Measurements from ENCODE around the gene NID1. TPM values are rescaled to one million over a fixed set of nuclear protein-coding genes. Genes with fewer than 3 reads are reported as not detected.

The NID1 gene
- total and polyA plus RNA-seq, 9 of the 15 experiments (the other 6 are each of a cell fraction or from before 2014, with no cell fraction given) = 0.22 TPM; not detected in 8

GRCh38 chr1:235979716-235980333, 85.1 kb downstream of the NID1 start:
- WGBS (ENCODE audit: insufficient coverage, low coverage, missing lambda C conversion rate) = 0% methylated on average over 12 of the region's 12 CpGs
- Histone ChIP-seq H3K9me1 (ENCODE audit: control insufficient read depth, insufficient read depth, low read length) (no peaks in the 10 kb centered on the region), H3K4me2 (ENCODE audit: insufficient read depth, low read length) (no peak overlapping the region), H4K20me1 (replicated peaks; ENCODE audit: control insufficient read depth, insufficient read depth, low read length) (no peaks in the 10 kb centered on the region), H3K9me3 (replicated peaks; ENCODE audit: control insufficient read depth, insufficient read depth, low read depth, low read length) (no peaks in the 10 kb centered on the region), H3K4me3 (no peak overlapping the region), H3K27ac (ENCODE audit: extremely low read depth, low read depth, low read length) (no peak overlapping the region), H3K79me2 (ENCODE audit: control insufficient read depth, insufficient read depth, low read length) (no peaks in the 10 kb centered on the region), H2AFZ (ENCODE audit: low read depth, low read length) (no peak overlapping the region), H3K27me3 (ENCODE audit: control insufficient read depth in 2 of 2, insufficient read depth in 2 of 2, low read length in 2 of 2) (peaks cover 13 to 42% of the 10 kb centered on the region in 2 experiments; a peak in 3 of 5 replicates), H3K4me1 (replicated peaks in 1 of 2; ENCODE audit: control insufficient read depth in 2 of 2, insufficient read depth in 2 of 2, low read length in 2 of 2) (no peaks in the 10 kb centered on the region), H3K36me3 (ENCODE audit: control insufficient read depth, insufficient read depth, low read length) (no peaks in the 10 kb centered on the region), H3K9ac (ENCODE audit: insufficient read depth in 1 of 2, low read depth in 2 of 2, low read length in 2 of 2) (no peak overlapping the region)
- ChIA-PET CTCF (ENCODE audit: low intra/inter-chr PET ratio) (no interaction called here), POLR2A (no interaction called here)
- in situ Hi-C loops (cut with MboI) = no loop called here
- TF ChIP-seq VEZF1 (CRISPR knock-in tag; IDR thresholded peaks at IDR 0.05) = no peak
- no peak for TF ChIP-seq ZNF589 (CRISPR knock-in tag; IDR thresholded peaks at IDR 0.05; ENCODE audit: low read depth)
- TF ChIP-seq FOXJ2 (tag; IDR thresholded peaks at IDR 0.05) = no peak
- no peak for TF ChIP-seq NFE2L1 (tag; IDR thresholded peaks at IDR 0.05; ENCODE audit: borderline replicate concordance, low read depth)
- TF ChIP-seq ZNF311 (CRISPR knock-in tag; IDR thresholded peaks at IDR 0.05) = no peak
- TF ChIP-seq MYNN (IDR thresholded peaks at IDR 0.05) = no peak
- TF ChIP-seq MYNN (CRISPR knock-in tag; IDR thresholded peaks at IDR 0.05) = no peak
- no peak for TF ChIP-seq CCNT2 (IDR thresholded peaks at IDR 0.05; ENCODE audit: borderline replicate concordance, extremely low read depth, insufficient read length, low read depth, low read length)
- TF ChIP-seq, protein P1, sequence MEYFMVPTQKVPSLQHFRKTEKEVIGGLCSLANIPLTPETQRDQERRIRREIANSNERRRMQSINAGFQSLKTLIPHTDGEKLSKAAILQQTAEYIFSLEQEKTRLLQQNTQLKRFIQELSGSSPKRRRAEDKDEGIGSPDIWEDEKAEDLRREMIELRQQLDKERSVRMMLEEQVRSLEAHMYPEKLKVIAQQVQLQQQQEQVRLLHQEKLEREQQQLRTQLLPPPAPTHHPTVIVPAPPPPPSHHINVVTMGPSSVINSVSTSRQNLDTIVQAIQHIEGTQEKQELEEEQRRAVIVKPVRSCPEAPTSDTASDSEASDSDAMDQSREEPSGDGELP (CRISPR knock-in tag; IDR thresholded peaks at IDR 0.05; ENCODE audit: borderline replicate concordance) = no peak
- TF ChIP-seq LCOR (CRISPR knock-in tag; IDR thresholded peaks at IDR 0.05) = no peak
- ATAC-seq (no peak), FAIRE-seq (no peak), DNase-seq (ENCODE audit: extremely low read depth in 1 of 4, low spot score in 3 of 4) (no peak)
- intact Hi-C loops (cut with micrococcal nuclease) = no loop called here
- BruUV-seq (replicated peaks) = no TSS peak

Data from K562 (cell line).